CD14-positive monocyte (primary cell): ENCODE results near the gene TRABD2B. TPM values are rescaled to one million over a fixed set of nuclear protein-coding genes. Genes with fewer than 3 reads are reported as not detected.

ENCODE experiments used
- DNase-seq, 3 donors: peaks; one replicate each; pipeline ENCODE4 v3.0.0-alpha.2; 2011 to 2022
- H2AFZ ChIP-seq: 2 replicates; pipeline ENCODE4 v1.6.0; 2012; ENCODE audit warnings: mild to moderate bottlenecking, low read depth, low read length, inconsistent platforms; ENCODE audit not compliant: insufficient read depth, poor library complexity, severe bottlenecking
- H3K27ac ChIP-seq, 2 donors: 1 replicate in 1 of 2; 2 replicates in 1 of 2; pipeline ENCODE4 v1.5.1; 2012 to 2013; ENCODE audit warnings: low read length in 2 of 2, control low read depth in 1 of 2, inconsistent platforms in 1 of 2, low read depth in 1 of 2, mild to moderate bottlenecking in 1 of 2
- H3K27me3 ChIP-seq, 2 donors: one replicate each; pipeline versions ENCODE4 v1.6.0 to v1.6.1; 2011 to 2013; ENCODE audit warnings: low read length in 2 of 2; ENCODE audit not compliant: control insufficient read depth in 2 of 2, insufficient read depth in 2 of 2
- H3K36me3 ChIP-seq, 2 donors: replicated peaks in 1 of 2; 1 replicate in 1 of 2; 2 replicates in 1 of 2; pipeline versions ENCODE4 v1.5.1 to v1.6.1; 2012 to 2013; ENCODE audit warnings: low read length in 2 of 2, control low read depth in 1 of 2, inconsistent platforms in 1 of 2, mild to moderate bottlenecking in 1 of 2; ENCODE audit not compliant: insufficient read depth in 2 of 2, control insufficient read depth in 1 of 2
- H3K4me1 ChIP-seq, 2 donors: 1 replicate in 1 of 2; 2 replicates in 1 of 2; pipeline versions ENCODE4 v1.5.1 to v1.6.1; 2012 to 2013; ENCODE audit warnings: low read length in 2 of 2, control low read depth in 1 of 2, inconsistent platforms in 1 of 2, mild to moderate bottlenecking in 1 of 2, moderate library complexity in 1 of 2; ENCODE audit not compliant: insufficient read depth in 2 of 2, control insufficient read depth in 1 of 2
- H3K4me2 ChIP-seq: replicated peaks from 2 replicates; pipeline ENCODE3; 2012; ENCODE audit warnings: low read length, moderate library complexity, mild to moderate bottlenecking; ENCODE audit not compliant: poor library complexity, severe bottlenecking; ENCODE audit errors: extremely low read depth
- H3K4me3 ChIP-seq, 3 experiments: fragments of 200-600 bp in 1 of 3; sonication (generic) in 1 of 3; replicated peaks in 1 of 3; 1 replicate in 2 of 3; 2 replicates in 1 of 3; pipeline ENCODE4 v1.5.1; 2011 to 2013; ENCODE audit warnings: low read length in 3 of 3, mild to moderate bottlenecking in 3 of 3, control low read depth in 2 of 3, low read depth in 2 of 3, inconsistent platforms in 1 of 3, moderate library complexity in 1 of 3
- H3K79me2 ChIP-seq: 2 replicates; pipeline ENCODE4 v1.6.0; 2012; ENCODE audit warnings: mild to moderate bottlenecking, control low read depth, inconsistent platforms, low read length, moderate library complexity; ENCODE audit not compliant: insufficient read depth
- H3K9ac ChIP-seq: 2 replicates; pipeline ENCODE4 v1.6.0; 2017; ENCODE audit warnings: low read length, mild to moderate bottlenecking; ENCODE audit not compliant: insufficient read depth, poor library complexity, severe bottlenecking
- H3K9me3 ChIP-seq, 2 donors: replicated peaks in 1 of 2; 1 replicate in 1 of 2; 2 replicates in 1 of 2; pipeline versions ENCODE4 v1.5.1 to v1.6.1; 2012 to 2013; ENCODE audit warnings: low read length in 2 of 2, control low read depth in 1 of 2; ENCODE audit not compliant: control insufficient read depth in 1 of 2, insufficient read depth in 1 of 2
- H4K20me1 ChIP-seq: 2 replicates; pipeline ENCODE4 v1.6.0; 2012; ENCODE audit warnings: mild to moderate bottlenecking, low read length, control low read depth, moderate library complexity; ENCODE audit not compliant: insufficient read depth
- H3K27ac Mint-ChIP-seq, 7 donors: one replicate each; pipeline ENCODE4 v1.8.0; 2020; ENCODE audit warnings: mild to moderate bottlenecking in 7 of 7, mixed read lengths in 7 of 7, moderate library complexity in 6 of 7, inconsistent platforms in 2 of 7
- H3K27me3 Mint-ChIP-seq, 3 donors: one replicate each; pipeline ENCODE4 v1.8.0; 2021 to 2022; ENCODE audit warnings: low read depth in 3 of 3, mild to moderate bottlenecking in 3 of 3, mixed read lengths in 3 of 3, moderate library complexity in 3 of 3, inconsistent platforms in 1 of 3
- H3K36me3 Mint-ChIP-seq, 2 donors: one replicate each; pipeline ENCODE4 v1.8.0; 2020; ENCODE audit warnings: mixed read lengths in 2 of 2, inconsistent platforms in 1 of 2, mild to moderate bottlenecking in 1 of 2
- H3K4me1 Mint-ChIP-seq: one replicate; pipeline ENCODE4 v1.8.0; 2020; ENCODE audit warnings: mild to moderate bottlenecking, mixed read lengths
- H3K4me3 Mint-ChIP-seq, 2 donors: one replicate each; pipeline ENCODE4 v1.8.0; 2020; ENCODE audit warnings: mild to moderate bottlenecking in 2 of 2, mixed read lengths in 2 of 2, moderate library complexity in 1 of 2
- H3K9me3 Mint-ChIP-seq, 7 donors: one replicate each; pipeline ENCODE4 v1.8.0; 2020 to 2022; ENCODE audit warnings: mixed read lengths in 7 of 7, mild to moderate bottlenecking in 6 of 7, moderate library complexity in 6 of 7, inconsistent platforms in 2 of 7
- CTCF ChIP-seq: fragments of 200-600 bp; IDR thresholded peaks from one replicate; pipeline ENCODE4 v1.8.0; 2022; ENCODE audit warnings: antibody characterized with exemption, mild to moderate bottlenecking
- WGBS: methylation state at CpG from one replicate; pipeline ENCODE4 v1.1.5; 2013; ENCODE audit warnings: missing lambda C conversion rate; ENCODE audit not compliant: insufficient coverage; 5-methylcytosine and 5-hydroxymethylcytosine counted together
- intact Hi-C, 2 donors: fragments of 100-400 bp; cut with micrococcal nuclease; formaldehyde crosslinking; loops; one replicate each; pipeline versions ENCODE4 v1.15.0 to v1.15.1; 2023
- polyA plus RNA-seq, 3 donors: library from polyadenylated mRNA; depleted of rRNA in 1 of 3; unstranded in 2 of 3; stranded (reverse) in 1 of 3; fragments of 300-500 nt in 2 of 3; fragments of >200 nt in 1 of 3; fragmentation: Illumina TruSeq in 2 of 3; gene quantifications; 1 replicate in 2 of 3; 2 replicates in 1 of 3; pipeline ENCODE4 v1.2.3, GENCODE V29; 2012 to 2021

TRABD2B gene
- polyA plus RNA-seq, 3 donors = not detected

- H3K36me3 ChIP-seq = no peaks in the 10 kb centered on the region
- no peaks in the 10 kb centered on the region for H3K36me3 Mint-ChIP-seq
- H3K9me3 ChIP-seq = no peaks in the 10 kb centered on the region
- no peak overlapping the region for H3K4me3 Mint-ChIP-seq
- intact Hi-C loops = no loop called here
- no peak for TF ChIP-seq CTCF
- H3K27me3 Mint-ChIP-seq = peaks cover 6 to 10% (median 8%) of the 10 kb centered on the region in 3 donors
- H3K27me3 ChIP-seq = no peaks in the 10 kb centered on the region
- H3K4me1 ChIP-seq = no peaks in the 10 kb centered on the region
- WGBS = 68% methylated on average over 4 of the region's 8 CpGs
- H3K27ac ChIP-seq = no peak overlapping the region
- no peak overlapping the region for H3K9ac ChIP-seq
- peaks cover 3% of the 10 kb centered on the region for H3K4me1 Mint-ChIP-seq
- H4K20me1 ChIP-seq = no peaks in the 10 kb centered on the region
- no peaks in the 10 kb centered on the region for H3K79me2 ChIP-seq
- H3K9me3 Mint-ChIP-seq = no peaks in the 10 kb centered on the region
- no peak for DNase-seq
- no peak overlapping the region for H3K27ac Mint-ChIP-seq
- H3K4me2 ChIP-seq = no peak overlapping the region
- H3K4me3 ChIP-seq = no peak overlapping the region
- H2AFZ ChIP-seq = no peak overlapping the region
Measured at GRCh38 chr1:47866601-47867437, 130.4 kb downstream of the TRABD2B start.

GRCh38 chr1:47865881-47866535 is 131.2 kb downstream of the TRABD2B start:
- Mint-ChIP-seq H3K4me3 (no peak overlapping the region), H3K27me3 (peaks cover 4 to 10% (median 8%) of the 10 kb centered on the region in 3 donors), H3K4me1 (peaks cover 3% of the 10 kb centered on the region), H3K9me3 (no peaks in the 10 kb centered on the region), H3K36me3 (no peaks in the 10 kb centered on the region), H3K27ac (peak overlapping the region in 2 of 7 donors; percentile 3 to 15)
- Histone ChIP-seq H3K79me2 (no peaks in the 10 kb centered on the region), H3K9me3 (no peaks in the 10 kb centered on the region), H2AFZ (no peak overlapping the region), H3K36me3 (no peaks in the 10 kb centered on the region), H3K4me1 (no peaks in the 10 kb centered on the region), H3K9ac (no peak overlapping the region), H3K4me3 (no peak overlapping the region), H3K27ac (no peak overlapping the region), H3K27me3 (no peaks in the 10 kb centered on the region), H4K20me1 (no peaks in the 10 kb centered on the region), H3K4me2 (no peak overlapping the region)
- WGBS = 90% methylated on average over 6 of the region's 6 CpGs
- no peak for DNase-seq
- no peak for TF ChIP-seq CTCF
- intact Hi-C loops = no loop called here
